Measurements from ENCODE around the gene MAPK10. TPM values are rescaled to one million over a fixed set of nuclear protein-coding genes. Genes with fewer than 3 reads are reported as not detected.

The MAPK10 gene
- total RNA-seq, 1 experiment from 2014 or later = 5.3 TPM

GRCh38 chr4:86156531-86156930, 203.3 kb downstream of the MAPK10 start:
- no peak for TF ChIP-seq CTCF (IDR thresholded peaks at IDR 0.05; ENCODE audit: unreplicated experiment)
- intact Hi-C loops (cut with micrococcal nuclease) = no loop called here
- Mint-ChIP-seq H3K27me3 (ENCODE audit: insufficient read depth, unreplicated experiment) (no peaks in the 10 kb centered on the region), H3K27ac (ENCODE audit: low read depth, unreplicated experiment) (no peak overlapping the region), H3K9me3 (ENCODE audit: unreplicated experiment) (no peaks in the 10 kb centered on the region), H3K4me3 (ENCODE audit: unreplicated experiment) (no peak overlapping the region), H3K4me1 (ENCODE audit: insufficient read depth, unreplicated experiment) (no peaks in the 10 kb centered on the region), H3K36me3 (ENCODE audit: insufficient read depth, unreplicated experiment) (no peaks in the 10 kb centered on the region)
- ChIA-PET POLR2A (interaction anchor here (0.7 kb wide), 1 partner anchor 28 kb away, joined by 4 read pairs; no protein-coding TSS in a partner anchor), CTCF (interaction anchor here (1.0 kb wide), 1 partner anchor 111 kb away, joined by 3 read pairs; no protein-coding TSS in a partner anchor)
- DNase-seq (ENCODE audit: unreplicated experiment) = no peak
- BruUV-seq (replicated peaks) = no TSS peak

- Mint-ChIP-seq H3K27ac (ENCODE audit: low read depth, unreplicated experiment) (no peak overlapping the region), H3K36me3 (ENCODE audit: insufficient read depth, unreplicated experiment) (no peaks in the 10 kb centered on the region), H3K4me1 (ENCODE audit: insufficient read depth, unreplicated experiment) (no peaks in the 10 kb centered on the region), H3K4me3 (ENCODE audit: unreplicated experiment) (no peak overlapping the region), H3K27me3 (ENCODE audit: insufficient read depth, unreplicated experiment) (no peaks in the 10 kb centered on the region), H3K9me3 (ENCODE audit: unreplicated experiment) (no peaks in the 10 kb centered on the region)
- peak; percentile 37 for DNase-seq (ENCODE audit: unreplicated experiment)
- BruUV-seq (replicated peaks) = no TSS peak
- TF ChIP-seq CTCF (IDR thresholded peaks at IDR 0.05; ENCODE audit: unreplicated experiment) = no peak
- ChIA-PET CTCF (no interaction called here), POLR2A (interaction anchor here (0.7 kb wide), 1 partner anchor 27 kb away, joined by 4 read pairs; no protein-coding TSS in a partner anchor)
- intact Hi-C loops (cut with micrococcal nuclease) = no loop called here
Measured at GRCh38 chr4:86155766-86156165, 204.1 kb downstream of the MAPK10 start.

GRCh38 chr4:86152454-86152853, 207.4 kb downstream of the MAPK10 start:
- CTCF ChIA-PET = no interaction called here
- no peak for TF ChIP-seq CTCF (IDR thresholded peaks at IDR 0.05; ENCODE audit: unreplicated experiment)
- intact Hi-C loops (cut with micrococcal nuclease) = no loop called here
- Mint-ChIP-seq H3K27ac (ENCODE audit: low read depth, unreplicated experiment) (no peak overlapping the region), H3K27me3 (ENCODE audit: insufficient read depth, unreplicated experiment) (no peaks in the 10 kb centered on the region), H3K4me1 (ENCODE audit: insufficient read depth, unreplicated experiment) (no peaks in the 10 kb centered on the region), H3K9me3 (ENCODE audit: unreplicated experiment) (peaks cover 9% of the 10 kb centered on the region), H3K36me3 (ENCODE audit: insufficient read depth, unreplicated experiment) (no peaks in the 10 kb centered on the region), H3K4me3 (ENCODE audit: unreplicated experiment) (no peak overlapping the region)
- BruUV-seq (replicated peaks) = no TSS peak
- no peak for DNase-seq (ENCODE audit: unreplicated experiment)
- POLR2A ChIA-PET = no interaction called here

- no peak for TF ChIP-seq CTCF (IDR thresholded peaks at IDR 0.05; ENCODE audit: unreplicated experiment)
- intact Hi-C loops (cut with micrococcal nuclease) = no loop called here
- peaks cover 9% of the 10 kb centered on the region for H3K9me3 Mint-ChIP-seq (ENCODE audit: unreplicated experiment)
- H3K27ac Mint-ChIP-seq (ENCODE audit: low read depth, unreplicated experiment) = no peak overlapping the region
- no peaks in the 10 kb centered on the region for H3K27me3 Mint-ChIP-seq (ENCODE audit: insufficient read depth, unreplicated experiment)
- H3K4me3 Mint-ChIP-seq (ENCODE audit: unreplicated experiment) = no peak overlapping the region
- POLR2A ChIA-PET = no interaction called here
- no peak for DNase-seq (ENCODE audit: unreplicated experiment)
- no TSS peak for BruUV-seq (replicated peaks)
- H3K4me1 Mint-ChIP-seq (ENCODE audit: insufficient read depth, unreplicated experiment) = no peaks in the 10 kb centered on the region
- CTCF ChIA-PET = no interaction called here
- no peaks in the 10 kb centered on the region for H3K36me3 Mint-ChIP-seq (ENCODE audit: insufficient read depth, unreplicated experiment)
Measured at GRCh38 chr4:86151196-86151595, 208.7 kb downstream of the MAPK10 start.
